ENCODE data around the gene C3orf52.

Gene C3orf52

DNA sequence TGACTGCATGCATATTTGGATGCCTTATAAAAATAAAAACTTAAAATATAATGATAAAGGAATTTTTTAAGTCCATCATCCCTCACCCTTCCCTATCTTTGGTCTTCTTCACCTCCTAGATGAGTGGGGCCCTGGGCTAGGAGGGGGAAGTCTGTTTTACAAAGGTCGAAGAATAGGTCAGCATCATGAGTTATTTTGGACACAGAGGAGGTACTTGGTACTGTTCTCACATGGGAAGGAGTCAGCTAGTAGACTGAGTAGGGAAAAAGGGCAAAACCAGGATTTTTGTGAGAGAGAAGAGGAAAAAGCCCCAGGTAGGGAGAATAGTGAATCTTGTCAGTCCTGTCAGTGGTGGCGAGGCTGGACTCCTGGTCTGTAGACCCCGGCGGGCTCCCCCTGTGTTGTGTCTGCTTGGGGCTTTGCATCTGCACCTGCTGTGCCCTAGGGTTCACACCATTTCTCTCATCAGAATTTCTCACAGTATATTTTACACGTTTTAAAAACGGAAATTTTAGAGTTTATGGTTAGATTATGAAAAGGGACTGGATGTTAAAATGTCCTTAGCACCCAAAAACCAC lies 29.7 kb downstream of the C3orf52 start:
- no peak overlapping the region for H3K4me3 ChIP-seq (replicated peaks; ENCODE audit: insufficient read depth, low read length)
- DNase-seq (ENCODE audit: low read depth in 1 of 2, low spot score in 1 of 2): no peak
- no peak overlapping the region for H3K27ac ChIP-seq (replicated peaks)
- H3K27me3 ChIP-seq (ENCODE audit: insufficient read depth, poor library complexity, severe bottlenecking): no peaks in the 10 kb centered on the region
- TF ChIP-seq POLR2AphosphoS5 (IDR thresholded peaks at IDR 0.05; ENCODE audit: low read depth) (no peak), SPI1 (IDR thresholded peaks at IDR 0.05; ENCODE audit: borderline replicate concordance, low read depth) (no peak), GABPA (IDR thresholded peaks at IDR 0.05; ENCODE audit: low read depth) (no peak)
- TF ChIP-seq, protein P1, sequence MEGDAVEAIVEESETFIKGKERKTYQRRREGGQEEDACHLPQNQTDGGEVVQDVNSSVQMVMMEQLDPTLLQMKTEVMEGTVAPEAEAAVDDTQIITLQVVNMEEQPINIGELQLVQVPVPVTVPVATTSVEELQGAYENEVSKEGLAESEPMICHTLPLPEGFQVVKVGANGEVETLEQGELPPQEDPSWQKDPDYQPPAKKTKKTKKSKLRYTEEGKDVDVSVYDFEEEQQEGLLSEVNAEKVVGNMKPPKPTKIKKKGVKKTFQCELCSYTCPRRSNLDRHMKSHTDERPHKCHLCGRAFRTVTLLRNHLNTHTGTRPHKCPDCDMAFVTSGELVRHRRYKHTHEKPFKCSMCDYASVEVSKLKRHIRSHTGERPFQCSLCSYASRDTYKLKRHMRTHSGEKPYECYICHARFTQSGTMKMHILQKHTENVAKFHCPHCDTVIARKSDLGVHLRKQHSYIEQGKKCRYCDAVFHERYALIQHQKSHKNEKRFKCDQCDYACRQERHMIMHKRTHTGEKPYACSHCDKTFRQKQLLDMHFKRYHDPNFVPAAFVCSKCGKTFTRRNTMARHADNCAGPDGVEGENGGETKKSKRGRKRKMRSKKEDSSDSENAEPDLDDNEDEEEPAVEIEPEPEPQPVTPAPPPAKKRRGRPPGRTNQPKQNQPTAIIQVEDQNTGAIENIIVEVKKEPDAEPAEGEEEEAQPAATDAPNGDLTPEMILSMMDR (IDR thresholded peaks at IDR 0.05; ENCODE audit: insufficient read depth, low read length): no peak
- TF ChIP-seq, protein P2, sequence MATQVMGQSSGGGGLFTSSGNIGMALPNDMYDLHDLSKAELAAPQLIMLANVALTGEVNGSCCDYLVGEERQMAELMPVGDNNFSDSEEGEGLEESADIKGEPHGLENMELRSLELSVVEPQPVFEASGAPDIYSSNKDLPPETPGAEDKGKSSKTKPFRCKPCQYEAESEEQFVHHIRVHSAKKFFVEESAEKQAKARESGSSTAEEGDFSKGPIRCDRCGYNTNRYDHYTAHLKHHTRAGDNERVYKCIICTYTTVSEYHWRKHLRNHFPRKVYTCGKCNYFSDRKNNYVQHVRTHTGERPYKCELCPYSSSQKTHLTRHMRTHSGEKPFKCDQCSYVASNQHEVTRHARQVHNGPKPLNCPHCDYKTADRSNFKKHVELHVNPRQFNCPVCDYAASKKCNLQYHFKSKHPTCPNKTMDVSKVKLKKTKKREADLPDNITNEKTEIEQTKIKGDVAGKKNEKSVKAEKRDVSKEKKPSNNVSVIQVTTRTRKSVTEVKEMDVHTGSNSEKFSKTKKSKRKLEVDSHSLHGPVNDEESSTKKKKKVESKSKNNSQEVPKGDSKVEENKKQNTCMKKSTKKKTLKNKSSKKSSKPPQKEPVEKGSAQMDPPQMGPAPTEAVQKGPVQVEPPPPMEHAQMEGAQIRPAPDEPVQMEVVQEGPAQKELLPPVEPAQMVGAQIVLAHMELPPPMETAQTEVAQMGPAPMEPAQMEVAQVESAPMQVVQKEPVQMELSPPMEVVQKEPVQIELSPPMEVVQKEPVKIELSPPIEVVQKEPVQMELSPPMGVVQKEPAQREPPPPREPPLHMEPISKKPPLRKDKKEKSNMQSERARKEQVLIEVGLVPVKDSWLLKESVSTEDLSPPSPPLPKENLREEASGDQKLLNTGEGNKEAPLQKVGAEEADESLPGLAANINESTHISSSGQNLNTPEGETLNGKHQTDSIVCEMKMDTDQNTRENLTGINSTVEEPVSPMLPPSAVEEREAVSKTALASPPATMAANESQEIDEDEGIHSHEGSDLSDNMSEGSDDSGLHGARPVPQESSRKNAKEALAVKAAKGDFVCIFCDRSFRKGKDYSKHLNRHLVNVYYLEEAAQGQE (IDR thresholded peaks at IDR 0.05; ENCODE audit: insufficient replicate concordance, low read depth): no peak

DNA sequence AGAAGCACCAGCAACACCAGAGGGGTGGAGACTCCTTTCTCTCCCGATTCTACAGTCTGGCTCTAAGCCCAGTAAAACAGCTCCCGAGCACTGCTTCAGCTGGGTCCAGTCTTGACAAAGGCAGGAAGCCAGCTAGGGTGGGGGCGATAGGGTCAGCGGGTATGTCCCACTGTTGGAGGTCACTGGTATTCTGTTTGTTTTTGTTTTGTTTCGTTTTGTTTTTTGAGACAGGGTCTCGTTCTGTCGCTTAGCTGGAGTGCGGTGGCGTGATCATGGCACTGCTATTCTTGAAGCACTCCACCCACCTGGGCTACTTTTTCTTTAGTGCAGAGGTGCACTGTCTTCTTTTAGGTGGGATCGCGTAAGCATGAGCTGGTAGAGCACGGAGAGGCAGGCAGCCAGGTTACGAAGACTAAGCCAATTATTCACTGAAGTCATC lies 30.6 kb downstream of the C3orf52 start:
- H3K4me3 ChIP-seq (replicated peaks; ENCODE audit: insufficient read depth, low read length): no peak overlapping the region

DNA sequence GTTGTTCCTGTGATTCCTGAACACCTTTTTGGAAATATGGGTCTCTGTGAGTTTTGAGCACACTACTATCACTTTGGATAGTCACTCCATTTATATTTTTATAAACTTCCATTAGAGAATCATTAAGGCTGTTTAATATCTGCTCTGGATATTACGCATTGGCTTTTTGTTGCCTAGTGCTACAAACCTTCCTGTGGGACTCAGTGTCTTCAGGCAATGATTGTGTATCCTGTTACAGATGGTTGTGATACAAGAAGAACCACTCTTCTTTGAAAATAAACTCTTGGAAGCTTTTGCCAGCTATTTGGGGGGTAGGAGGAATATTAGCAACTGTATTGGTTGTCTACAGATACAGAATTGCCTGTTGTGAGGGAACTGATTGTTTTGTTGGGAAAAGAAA lies 31.2 kb downstream of the C3orf52 start:
- Histone ChIP-seq H3K27me3 (ENCODE audit: insufficient read depth, poor library complexity, severe bottlenecking) (no peaks in the 10 kb centered on the region), H3K4me3 (replicated peaks; ENCODE audit: insufficient read depth, low read length) (no peak overlapping the region), H3K27ac (replicated peaks) (no peak overlapping the region)
- no peak for DNase-seq (ENCODE audit: low read depth in 1 of 2, low spot score in 1 of 2)
- TF ChIP-seq SPI1 (IDR thresholded peaks at IDR 0.05; ENCODE audit: borderline replicate concordance, low read depth): no peak

More for the DNA sequence above, 30.6 kb downstream of the C3orf52 start:
- H3K27ac ChIP-seq (replicated peaks): no peak overlapping the region
- no peaks in the 10 kb centered on the region for H3K27me3 ChIP-seq (ENCODE audit: insufficient read depth, poor library complexity, severe bottlenecking)
- no peak for DNase-seq (ENCODE audit: low read depth in 1 of 2, low spot score in 1 of 2)
- TF ChIP-seq GABPA (IDR thresholded peaks at IDR 0.05; ENCODE audit: low read depth) (no peak), POLR2AphosphoS5 (IDR thresholded peaks at IDR 0.05; ENCODE audit: low read depth) (no peak), SPI1 (IDR thresholded peaks at IDR 0.05; ENCODE audit: borderline replicate concordance, low read depth) (no peak)
- TF ChIP-seq, protein P2 (IDR thresholded peaks at IDR 0.05; ENCODE audit: insufficient replicate concordance, low read depth): no peak
- TF ChIP-seq, protein P1 (IDR thresholded peaks at IDR 0.05; ENCODE audit: insufficient read depth, low read length): no peak

DNA sequence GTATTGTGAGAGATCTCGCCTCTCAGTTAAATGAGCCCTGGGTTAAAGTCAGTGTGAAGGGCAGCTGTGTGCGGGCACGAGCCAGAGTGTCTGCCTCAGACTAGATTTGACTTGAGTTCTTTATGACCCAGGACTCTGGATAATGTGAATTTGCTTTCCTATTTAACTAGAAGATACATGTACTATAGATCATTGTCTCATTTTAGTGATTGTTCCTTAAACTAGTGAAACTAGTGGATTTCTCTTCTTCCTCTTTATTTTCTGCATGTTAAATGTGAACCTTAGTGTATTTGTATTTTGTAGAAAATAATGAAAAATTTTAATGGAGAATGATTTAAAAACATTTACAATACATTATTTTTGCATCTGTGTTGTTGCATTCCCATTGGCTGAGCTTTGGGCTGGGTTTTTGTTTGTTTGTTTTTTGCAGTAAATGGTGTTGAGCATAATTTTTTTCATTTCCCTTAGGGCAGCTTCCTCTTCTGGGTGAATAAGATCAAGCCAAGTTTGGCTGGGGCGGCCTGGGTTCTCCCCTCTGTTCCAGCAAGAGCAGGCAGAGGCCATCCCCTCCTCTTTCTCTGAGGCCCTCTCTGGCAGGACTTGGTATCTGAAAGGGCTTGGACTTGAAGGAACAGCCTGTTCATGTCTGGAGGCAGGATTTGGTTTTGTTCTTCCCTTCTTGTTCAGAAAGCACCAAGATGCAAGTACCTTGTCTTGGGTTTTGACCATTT lies 31.8 kb downstream of the C3orf52 start:
- peak in 1 of 2 experiments; percentile 62 for DNase-seq (ENCODE audit: low read depth in 1 of 2, low spot score in 1 of 2)
- Histone ChIP-seq H3K4me3 (replicated peaks; ENCODE audit: insufficient read depth, low read length) (no peak overlapping the region), H3K27ac (replicated peaks) (no peak overlapping the region), H3K27me3 (ENCODE audit: insufficient read depth, poor library complexity, severe bottlenecking) (no peaks in the 10 kb centered on the region)
- TF ChIP-seq SPI1 (IDR thresholded peaks at IDR 0.05; ENCODE audit: borderline replicate concordance, low read depth) (no peak), POLR2AphosphoS5 (IDR thresholded peaks at IDR 0.05; ENCODE audit: low read depth) (no peak), GABPA (IDR thresholded peaks at IDR 0.05; ENCODE audit: low read depth) (no peak)
- TF ChIP-seq, protein P2 (IDR thresholded peaks at IDR 0.05; ENCODE audit: insufficient replicate concordance, low read depth): no peak
- TF ChIP-seq, protein P1 (IDR thresholded peaks at IDR 0.05; ENCODE audit: insufficient read depth, low read length): no peak
